Measurements from ENCODE around the gene STRADA. TPM values are rescaled to one million over a fixed set of nuclear protein-coding genes. Genes with fewer than 3 reads are reported as not detected.

STRADA gene
- total and polyA plus RNA-seq, 5 donors, result 22.0 to 26.8 (median 25.1) TPM

DNA sequence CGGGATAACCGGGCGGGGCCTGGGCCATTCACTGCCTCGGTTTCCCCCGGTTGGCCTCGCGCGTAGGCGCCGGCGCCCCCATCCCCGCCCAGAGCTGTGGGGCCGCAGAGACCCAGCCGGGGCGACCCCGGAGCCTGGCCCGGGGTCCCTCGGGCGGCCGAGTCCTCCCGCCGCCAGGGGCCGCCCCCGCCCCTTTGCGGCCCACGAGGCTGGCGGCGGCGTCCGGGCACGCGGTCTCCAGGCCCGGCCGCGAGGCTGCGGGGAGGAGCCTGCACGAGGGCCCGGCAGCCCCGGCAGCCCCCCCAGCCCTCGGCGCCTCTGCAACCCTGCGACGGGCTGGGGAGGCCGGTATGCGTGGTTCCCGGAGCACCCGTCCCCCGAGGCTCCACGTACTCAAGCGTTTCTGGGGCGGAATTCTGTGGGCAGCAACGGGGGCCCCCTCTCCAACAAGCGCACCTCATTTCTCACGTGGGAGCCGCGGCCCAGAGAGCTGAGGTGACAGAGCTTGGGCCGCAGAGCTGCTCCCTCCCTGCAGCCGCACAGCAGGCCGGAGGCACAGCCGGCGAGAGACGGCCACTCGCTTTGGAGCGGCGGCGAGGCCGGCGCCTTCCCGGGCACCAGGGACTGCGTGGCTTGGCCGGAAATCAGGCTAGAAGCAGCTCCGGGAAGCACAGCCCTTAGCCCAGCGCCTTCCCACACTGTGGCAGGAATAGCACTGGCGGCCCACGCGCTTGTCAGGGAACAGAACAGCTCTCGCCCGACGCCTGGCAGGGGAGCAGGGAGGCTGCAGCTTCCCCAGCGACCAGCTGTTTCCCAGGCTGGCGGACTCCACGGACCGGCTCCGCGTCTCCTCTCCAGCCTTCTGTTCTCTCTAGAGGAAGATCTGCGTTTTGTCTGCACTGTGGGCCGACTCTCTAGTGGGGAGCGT, 40.8 kb downstream of the STRADA start:
- 3% methylated on average over 88 of the region's 88 CpGs for WGBS

GRCh38 chr17:63699638-63700527, 41.7 kb downstream of the STRADA start, which contains the start of gene LIMD2:
TSS of gene LIMD2 (minus strand) at chr17:63700125. CDS start at chr17:63699298, 827 bp downstream.
- Histone ChIP-seq H3K27ac (ENCODE audit: low read length) (peak within 1 kb of the TSS; percentile 77), H3K9me3 (ENCODE audit: control insufficient read depth, low read length) (no peaks in the 10 kb centered on the region), H3K27me3 (ENCODE audit: control insufficient read depth, insufficient read depth) (no peaks in the 10 kb centered on the region), H3K4me3 (ENCODE audit: low read length) (peak within 1 kb of the TSS; percentile 82), H3K4me1 (ENCODE audit: control insufficient read depth, insufficient read depth, low read length) (no peaks in the 10 kb centered on the region)
- peak; percentile 3 to 5 for ATAC-seq
- intact Hi-C loops (cut with DNase I), result no loop called here
- DNase-seq, result peak; percentile 77 to 91 (median 89)
- WGBS, result under 1% methylated on average over 133 of the region's 133 CpGs

More for the DNA sequence above, 40.8 kb downstream of the STRADA start:
- DNase-seq (peak; percentile 85 to 93 (median 93)), ATAC-seq (peak; percentile 68 to 73)
- Histone ChIP-seq H3K9me3 (ENCODE audit: control insufficient read depth, low read length) (no peaks in the 10 kb centered on the region), H3K4me3 (ENCODE audit: low read length) (peak overlapping the region; percentile 82), H3K27ac (ENCODE audit: low read length) (peak overlapping the region; percentile 77), H3K4me1 (ENCODE audit: control insufficient read depth, insufficient read depth, low read length) (no peaks in the 10 kb centered on the region), H3K27me3 (ENCODE audit: control insufficient read depth, insufficient read depth) (no peaks in the 10 kb centered on the region)
- intact Hi-C loops (cut with DNase I), result no loop called here

GRCh38 chr17:63698886-63699637, 42.5 kb downstream of the STRADA start:
- intact Hi-C loops (cut with DNase I), result no loop called here
- WGBS, result 16% methylated on average over 45 of the region's 45 CpGs
- H3K27ac ChIP-seq (ENCODE audit: low read length), result no peak overlapping the region
- peak overlapping the region; percentile 82 for H3K4me3 ChIP-seq (ENCODE audit: low read length)
- H3K27me3 ChIP-seq (ENCODE audit: control insufficient read depth, insufficient read depth), result no peaks in the 10 kb centered on the region
- no peaks in the 10 kb centered on the region for H3K4me1 ChIP-seq (ENCODE audit: control insufficient read depth, insufficient read depth, low read length)
- DNase-seq, result peak; percentile 66 to 89 (median 85)
- ATAC-seq, result peak; percentile 14 to 20
- H3K9me3 ChIP-seq (ENCODE audit: control insufficient read depth, low read length), result no peaks in the 10 kb centered on the region

GRCh38 chr17:63698381-63698885, 43.2 kb downstream of the STRADA start:
- H3K4me3 ChIP-seq (ENCODE audit: low read length), result peak overlapping the region; percentile 82
- H3K27me3 ChIP-seq (ENCODE audit: control insufficient read depth, insufficient read depth), result no peaks in the 10 kb centered on the region
- H3K9me3 ChIP-seq (ENCODE audit: control insufficient read depth, low read length), result no peaks in the 10 kb centered on the region
- intact Hi-C loops (cut with DNase I), result no loop called here
- DNase-seq (peak in 2 of 3 donors; percentile 58 to 60), ATAC-seq (no peak)
- no peaks in the 10 kb centered on the region for H3K4me1 ChIP-seq (ENCODE audit: control insufficient read depth, insufficient read depth, low read length)
- 56% methylated on average over 24 of the region's 24 CpGs for WGBS
- no peak overlapping the region for H3K27ac ChIP-seq (ENCODE audit: low read length)

GRCh38 chr17:63697341-63698286, 44.0 kb downstream of the STRADA start:
- H3K27ac ChIP-seq (ENCODE audit: low read length), result no peak overlapping the region
- 67% methylated on average over 22 of the region's 22 CpGs for WGBS
- H3K4me3 ChIP-seq (ENCODE audit: low read length), result no peak overlapping the region
- no peaks in the 10 kb centered on the region for H3K27me3 ChIP-seq (ENCODE audit: control insufficient read depth, insufficient read depth)
- DNase-seq, result peak; percentile 51 to 87 (median 79)
- ATAC-seq, result peak in 1 of 2 donors; percentile 5
- H3K9me3 ChIP-seq (ENCODE audit: control insufficient read depth, low read length), result no peaks in the 10 kb centered on the region
- no peaks in the 10 kb centered on the region for H3K4me1 ChIP-seq (ENCODE audit: control insufficient read depth, insufficient read depth, low read length)
- intact Hi-C loops (cut with DNase I), result no loop called here

- intact Hi-C loops (cut with DNase I), result no loop called here
- Histone ChIP-seq H3K4me1 (ENCODE audit: control insufficient read depth, insufficient read depth, low read length) (no peaks in the 10 kb centered on the region), H3K9me3 (ENCODE audit: control insufficient read depth, low read length) (no peaks in the 10 kb centered on the region), H3K4me3 (ENCODE audit: low read length) (no peak overlapping the region), H3K27ac (ENCODE audit: low read length) (no peak overlapping the region), H3K27me3 (ENCODE audit: control insufficient read depth, insufficient read depth) (no peaks in the 10 kb centered on the region)
- DNase-seq, result peak in 2 of 3 donors; percentile 53 to 63
- WGBS, result 55% methylated on average over 9 of the region's 9 CpGs
- ATAC-seq, result peak in 1 of 2 donors; percentile 0
Observed at GRCh38 chr17:63696381-63696961, 45.1 kb downstream of the STRADA start.

GRCh38 chr17:63695889-63696288, 45.7 kb downstream of the STRADA start:
- intact Hi-C loops (cut with DNase I), result no loop called here
- Histone ChIP-seq H3K9me3 (ENCODE audit: control insufficient read depth, low read length) (no peaks in the 10 kb centered on the region), H3K27ac (ENCODE audit: low read length) (no peak overlapping the region), H3K27me3 (ENCODE audit: control insufficient read depth, insufficient read depth) (no peaks in the 10 kb centered on the region), H3K4me3 (ENCODE audit: low read length) (no peak overlapping the region), H3K4me1 (ENCODE audit: control insufficient read depth, insufficient read depth, low read length) (no peaks in the 10 kb centered on the region)
- DNase-seq (no peak), ATAC-seq (no peak)
- WGBS, result 75% methylated on average over 6 of the region's 6 CpGs

DNA sequence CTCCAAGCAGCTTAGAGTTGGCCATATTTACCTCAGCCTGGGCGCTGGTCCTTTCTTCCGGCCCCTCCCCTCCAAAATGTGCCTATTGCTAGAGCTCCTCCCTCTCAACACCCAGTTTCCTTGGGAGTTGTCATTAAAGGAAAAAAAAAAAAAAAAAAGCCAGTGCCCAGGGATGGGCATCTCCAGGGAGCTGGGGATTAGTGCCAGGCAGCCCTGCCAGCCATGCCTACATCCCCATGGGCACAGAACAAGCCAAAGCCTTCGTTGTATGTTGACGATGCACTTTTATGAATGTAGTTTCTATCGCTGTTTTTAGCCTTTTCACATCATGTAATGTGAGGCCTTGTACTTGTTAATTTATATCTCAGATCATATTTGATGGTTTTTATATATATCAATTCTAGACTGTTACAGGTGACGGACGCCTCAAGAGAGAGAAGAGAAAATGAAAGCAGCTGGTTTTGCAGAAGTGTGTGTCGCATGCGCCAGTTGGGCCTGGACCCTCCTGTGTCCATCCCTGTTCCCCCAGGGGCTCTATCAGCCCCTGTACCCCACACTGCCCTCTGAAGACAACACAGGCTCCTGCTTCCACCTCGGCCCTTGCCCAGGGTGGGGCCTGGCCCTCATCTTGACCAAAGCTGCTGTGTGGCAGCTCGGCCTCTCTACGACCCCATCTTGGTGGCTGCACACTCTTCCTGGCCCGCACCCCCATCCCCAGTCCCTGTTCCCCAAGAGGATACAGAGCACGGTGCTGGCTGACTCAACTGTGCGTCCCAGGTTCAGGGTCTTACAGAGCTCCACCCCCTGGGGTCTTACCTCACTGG, 46.4 kb downstream of the STRADA start:
- peak in 1 of 3 donors; percentile 56 for DNase-seq
- intact Hi-C loops (cut with DNase I), result no loop called here
- WGBS, result 74% methylated on average over 15 of the region's 15 CpGs
- no peak for ATAC-seq
- no peaks in the 10 kb centered on the region for H3K9me3 ChIP-seq (ENCODE audit: control insufficient read depth, low read length)
- H3K27ac ChIP-seq (ENCODE audit: low read length), result no peak overlapping the region
- no peaks in the 10 kb centered on the region for H3K27me3 ChIP-seq (ENCODE audit: control insufficient read depth, insufficient read depth)
- H3K4me3 ChIP-seq (ENCODE audit: low read length), result no peak overlapping the region
- no peaks in the 10 kb centered on the region for H3K4me1 ChIP-seq (ENCODE audit: control insufficient read depth, insufficient read depth, low read length)
